ENCODE data around the gene ANKS1A.

DNA sequence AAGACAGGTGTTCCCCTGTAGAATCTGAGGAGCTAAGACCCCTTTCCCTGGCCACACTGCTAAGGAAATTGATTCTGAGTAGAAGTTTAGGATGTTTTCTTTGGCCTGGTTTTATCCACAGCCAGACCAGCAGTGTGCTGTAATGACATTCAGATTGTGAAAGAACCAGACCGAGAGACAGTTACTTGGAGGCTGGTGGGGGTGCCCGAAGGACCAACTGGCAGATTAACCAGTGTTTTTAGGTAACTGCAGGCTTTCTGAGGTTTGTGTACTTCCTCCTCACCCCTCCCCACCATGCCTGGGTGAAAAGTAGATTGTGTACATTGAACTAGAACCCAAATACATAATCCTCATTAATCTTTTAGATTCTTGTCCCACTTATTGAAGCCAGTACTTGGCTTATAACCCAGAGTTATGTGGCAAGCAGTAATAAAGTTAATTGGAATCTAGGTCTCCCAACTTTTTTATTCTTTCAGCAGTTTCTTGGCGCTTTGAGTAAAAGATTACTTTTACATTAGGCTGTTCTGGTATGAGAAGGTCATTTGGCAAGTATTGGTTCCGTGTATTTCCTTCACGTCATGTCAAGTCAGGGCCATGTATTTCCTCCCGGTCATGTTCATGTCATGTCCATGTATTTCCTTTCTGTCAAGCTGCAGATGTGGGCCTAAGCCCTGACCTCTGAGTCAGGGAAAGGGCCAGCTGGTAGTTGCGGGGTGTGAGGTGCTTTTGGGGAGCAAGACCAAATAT lies 158.4 kb downstream of the ANKS1A start:
- TF ChIP-seq, protein P1, sequence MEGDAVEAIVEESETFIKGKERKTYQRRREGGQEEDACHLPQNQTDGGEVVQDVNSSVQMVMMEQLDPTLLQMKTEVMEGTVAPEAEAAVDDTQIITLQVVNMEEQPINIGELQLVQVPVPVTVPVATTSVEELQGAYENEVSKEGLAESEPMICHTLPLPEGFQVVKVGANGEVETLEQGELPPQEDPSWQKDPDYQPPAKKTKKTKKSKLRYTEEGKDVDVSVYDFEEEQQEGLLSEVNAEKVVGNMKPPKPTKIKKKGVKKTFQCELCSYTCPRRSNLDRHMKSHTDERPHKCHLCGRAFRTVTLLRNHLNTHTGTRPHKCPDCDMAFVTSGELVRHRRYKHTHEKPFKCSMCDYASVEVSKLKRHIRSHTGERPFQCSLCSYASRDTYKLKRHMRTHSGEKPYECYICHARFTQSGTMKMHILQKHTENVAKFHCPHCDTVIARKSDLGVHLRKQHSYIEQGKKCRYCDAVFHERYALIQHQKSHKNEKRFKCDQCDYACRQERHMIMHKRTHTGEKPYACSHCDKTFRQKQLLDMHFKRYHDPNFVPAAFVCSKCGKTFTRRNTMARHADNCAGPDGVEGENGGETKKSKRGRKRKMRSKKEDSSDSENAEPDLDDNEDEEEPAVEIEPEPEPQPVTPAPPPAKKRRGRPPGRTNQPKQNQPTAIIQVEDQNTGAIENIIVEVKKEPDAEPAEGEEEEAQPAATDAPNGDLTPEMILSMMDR (conservative IDR thresholded peaks at IDR 0.05), result no peak
- no peak for TF ChIP-seq EZH2 (IDR thresholded peaks at IDR 0.05; ENCODE audit: low read depth)

Measured in PC-9 (cell line).